Spinal cord (tissue), 10 donors: Measurements from ENCODE around the gene LDLRAD2. TPM values are rescaled to one million over a fixed set of nuclear protein-coding genes. Genes with fewer than 3 reads are reported as not detected.

Experiments used
- DNase-seq, 6 donors: peaks; one replicate each; pipeline versions ENCODE4 v3.0.0 to v3.0.0-alpha.2; 2013 to 2015; ENCODE audit warnings: low spot score in 6 of 6, low read depth in 4 of 6
- H3K27ac ChIP-seq: one replicate; pipeline ENCODE4 v1.5.1; 2013; ENCODE audit warnings: low read depth, low read length, control low read depth
- H3K27me3 ChIP-seq: one replicate; pipeline ENCODE4 v1.6.1; 2013; ENCODE audit warnings: low read length; ENCODE audit not compliant: control insufficient read depth, insufficient read depth
- H3K36me3 ChIP-seq: one replicate; pipeline ENCODE4 v1.6.1; 2013; ENCODE audit warnings: low read length; ENCODE audit not compliant: control insufficient read depth, insufficient read depth
- H3K4me1 ChIP-seq: one replicate; pipeline ENCODE4 v1.6.1; 2013; ENCODE audit warnings: low read length; ENCODE audit not compliant: control insufficient read depth, insufficient read depth
- H3K4me3 ChIP-seq: one replicate; pipeline ENCODE4 v1.5.1; 2013; ENCODE audit warnings: low read depth, low read length, control low read depth
- H3K9me3 ChIP-seq: one replicate; pipeline ENCODE4 v1.6.1; 2013; ENCODE audit warnings: low read length; ENCODE audit not compliant: control insufficient read depth, insufficient read depth
- WGBS: methylation state at CpG from one replicate; pipeline ENCODE4 v1.1.5; 2013; ENCODE audit warnings: missing lambda C conversion rate; ENCODE audit not compliant: insufficient coverage; 5-methylcytosine and 5-hydroxymethylcytosine counted together
- polyA plus RNA-seq, 2 donors: library from polyadenylated mRNA; unstranded; fragments of 120-200 nt; gene quantifications; one replicate each; pipeline ENCODE4 v1.2.1, GENCODE V29; 2013; ENCODE audit not compliant: insufficient read length in 2 of 2
- total RNA-seq, 2 donors: library from RNA; depleted of rRNA in 1 of 2; stranded (reverse); fragments of 120-200 nt in 1 of 2; fragments of >200 nt in 1 of 2; gene quantifications; one replicate each; pipeline versions ENCODE4 v1.2.3 to v1.2.4, GENCODE V29; 2013 to 2014
- donor health status: healthy.

LDLRAD2 gene
- total and polyA plus RNA-seq, 4 donors = 0.66 to 5.6 (median 2.6) TPM

DNA sequence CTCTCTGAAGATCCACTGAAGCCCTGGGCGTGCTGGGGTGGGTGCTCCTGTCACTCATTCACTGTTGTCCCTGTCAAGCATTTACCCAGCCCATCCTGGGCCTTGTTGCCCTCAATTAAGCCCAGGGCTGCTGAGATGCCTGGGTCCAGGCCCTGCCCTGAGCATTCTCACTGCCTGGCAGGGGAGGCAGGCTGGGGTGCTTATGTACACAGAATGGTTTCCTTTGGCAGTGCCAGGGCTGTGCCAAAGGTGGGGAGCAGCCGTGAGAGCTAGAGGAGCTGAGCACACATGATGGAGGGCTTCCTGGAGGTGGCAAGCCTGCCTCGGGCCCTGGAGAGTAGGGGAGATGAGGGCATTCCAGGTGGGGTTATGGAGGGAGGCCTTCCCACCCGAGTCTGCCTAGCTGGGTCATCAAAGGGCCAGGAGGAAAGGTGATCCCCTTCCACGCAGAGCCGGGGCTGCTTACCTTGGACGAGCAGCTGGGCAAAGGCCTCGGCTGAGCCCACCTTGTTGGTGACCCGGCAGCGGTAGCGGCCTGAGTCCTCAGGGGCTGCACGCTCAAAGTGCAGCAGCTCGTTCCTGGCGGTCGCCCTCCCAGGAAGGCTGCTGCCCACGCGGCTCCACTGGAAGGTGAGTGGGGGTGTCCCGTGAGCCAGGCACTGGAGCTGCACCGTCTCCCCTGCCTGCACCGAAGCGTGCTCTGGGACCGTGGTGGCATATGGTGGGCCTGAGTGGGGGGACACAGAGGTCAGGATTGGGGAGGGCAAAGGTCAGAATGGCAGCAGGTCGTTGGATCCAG is 26.5 kb downstream of the LDLRAD2 start:
- H3K36me3 ChIP-seq = peaks cover 75% of the 10 kb centered on the region
- 90% methylated on average over 23 of the region's 23 CpGs for WGBS
- H3K4me3 ChIP-seq = no peak overlapping the region
- no peaks in the 10 kb centered on the region for H3K27me3 ChIP-seq
- no peak overlapping the region for H3K27ac ChIP-seq
- no peak for DNase-seq
- H3K9me3 ChIP-seq = peaks cover 1% of the 10 kb centered on the region
- no peaks in the 10 kb centered on the region for H3K4me1 ChIP-seq

- Histone ChIP-seq H3K4me3 (no peak overlapping the region), H3K9me3 (no peaks in the 10 kb centered on the region), H3K27me3 (no peaks in the 10 kb centered on the region), H3K27ac (no peak overlapping the region), H3K36me3 (peaks cover 74% of the 10 kb centered on the region), H3K4me1 (no peaks in the 10 kb centered on the region)
- WGBS = 96% methylated on average over 19 of the region's 19 CpGs
- DNase-seq = no peak
Observed at GRCh38 chr1:21839337-21840037, 27.4 kb downstream of the LDLRAD2 start.

DNA sequence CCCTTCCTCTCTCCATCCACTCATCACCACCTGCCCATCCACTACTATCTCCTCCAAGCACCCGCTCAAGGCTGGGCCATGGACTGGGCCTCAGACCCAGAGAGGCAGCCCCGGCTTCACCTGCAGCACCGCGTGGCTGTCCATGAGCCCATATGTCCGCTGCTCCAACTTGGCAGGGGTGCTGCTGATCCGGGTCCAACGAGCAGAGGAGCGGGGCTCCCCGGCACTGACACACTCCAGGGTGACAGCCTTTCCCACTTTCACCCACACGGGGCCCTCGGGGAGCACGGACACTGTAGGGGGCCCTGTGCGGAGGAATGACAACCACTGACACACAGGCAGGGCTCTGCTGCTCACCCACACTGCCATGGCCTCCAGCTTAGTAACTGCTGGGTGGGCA is 28.9 kb downstream of the LDLRAD2 start:
- Histone ChIP-seq H3K27ac (no peak overlapping the region), H3K27me3 (no peaks in the 10 kb centered on the region), H3K4me3 (no peak overlapping the region), H3K4me1 (no peaks in the 10 kb centered on the region), H3K36me3 (peaks cover 64% of the 10 kb centered on the region), H3K9me3 (no peaks in the 10 kb centered on the region)
- no peak for DNase-seq
- WGBS = 93% methylated on average over 13 of the region's 13 CpGs

DNA sequence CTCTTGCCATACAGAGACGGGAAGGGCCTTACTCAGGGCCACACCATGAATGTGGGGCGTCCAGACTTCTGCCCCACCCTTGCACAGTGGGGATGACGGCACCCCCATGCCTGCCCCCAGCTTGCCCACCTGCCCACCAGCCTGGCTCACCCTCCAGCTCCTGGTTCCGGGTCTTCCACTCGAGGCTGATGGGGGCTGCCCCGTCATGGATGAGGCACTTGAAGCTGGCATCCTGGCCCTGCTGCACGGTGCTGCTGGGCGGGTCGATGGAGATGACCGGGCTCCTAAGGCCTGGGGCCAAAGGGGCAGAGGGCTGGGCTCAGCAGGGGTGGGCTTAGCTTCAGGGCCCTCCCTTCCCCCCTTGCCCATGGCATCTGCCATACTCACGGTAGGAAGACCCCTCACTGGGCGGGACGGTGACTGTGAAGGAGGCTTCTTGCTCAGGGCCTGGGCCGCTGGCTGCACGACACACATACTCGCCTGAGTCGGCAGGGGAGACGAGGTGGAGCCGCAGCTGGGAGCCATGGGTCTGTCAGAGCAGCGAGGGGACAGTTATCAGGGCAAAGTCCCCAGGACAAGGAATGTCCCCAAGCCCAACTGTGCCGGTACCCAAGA is 29.9 kb downstream of the LDLRAD2 start:
- Histone ChIP-seq H3K27me3 (no peaks in the 10 kb centered on the region), H3K27ac (no peak overlapping the region), H3K36me3 (peaks cover 64% of the 10 kb centered on the region), H3K4me3 (no peak overlapping the region), H3K4me1 (no peaks in the 10 kb centered on the region), H3K9me3 (no peaks in the 10 kb centered on the region)
- 90% methylated on average over 21 of the region's 21 CpGs for WGBS
- DNase-seq = no peak

DNA sequence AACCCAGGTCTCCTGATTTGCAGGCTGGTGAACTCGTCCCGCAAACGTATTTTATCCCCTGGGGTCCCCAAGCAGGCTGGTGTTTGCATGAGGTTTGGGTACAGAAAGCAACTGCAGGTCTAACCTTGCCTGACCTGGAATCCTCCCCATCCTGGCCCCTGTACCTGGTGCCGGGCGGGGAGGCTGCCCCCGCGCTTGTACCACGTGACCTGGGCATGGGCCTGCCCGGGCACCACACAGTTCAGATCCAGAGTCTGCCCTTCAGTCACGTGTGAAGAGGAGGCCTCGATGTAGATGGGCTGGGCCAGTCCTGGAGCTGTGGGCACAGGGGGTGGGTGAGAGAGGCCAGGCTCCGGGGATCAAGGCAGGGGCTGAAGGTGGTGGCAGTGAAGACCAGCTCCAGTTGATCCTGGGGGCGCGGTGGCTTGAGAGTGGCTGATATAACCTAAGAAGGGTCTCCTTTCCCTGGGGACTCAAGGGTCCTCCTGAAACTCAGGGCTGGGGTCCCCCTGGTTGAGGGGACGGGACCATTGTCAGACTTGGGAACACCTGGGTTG is 30.6 kb downstream of the LDLRAD2 start:
- peaks cover 69% of the 10 kb centered on the region for H3K36me3 ChIP-seq
- no peak overlapping the region for H3K27ac ChIP-seq
- no peaks in the 10 kb centered on the region for H3K27me3 ChIP-seq
- no peak overlapping the region for H3K4me3 ChIP-seq
- H3K4me1 ChIP-seq = no peaks in the 10 kb centered on the region
- no peak for DNase-seq
- 91% methylated on average over 14 of the region's 15 CpGs for WGBS
- H3K9me3 ChIP-seq = no peaks in the 10 kb centered on the region

- Histone ChIP-seq H3K27me3 (no peaks in the 10 kb centered on the region), H3K36me3 (peaks cover 74% of the 10 kb centered on the region), H3K9me3 (no peaks in the 10 kb centered on the region), H3K27ac (no peak overlapping the region), H3K4me3 (no peak overlapping the region), H3K4me1 (no peaks in the 10 kb centered on the region)
- DNase-seq = no peak
- WGBS = 91% methylated on average over 7 of the region's 13 CpGs
Observed at GRCh38 chr1:21843208-21843607, 31.1 kb downstream of the LDLRAD2 start.

- WGBS = 92% methylated on average over 11 of the region's 11 CpGs
- no peak for DNase-seq
- no peak overlapping the region for H3K4me3 ChIP-seq
- H3K4me1 ChIP-seq = no peaks in the 10 kb centered on the region
- no peaks in the 10 kb centered on the region for H3K9me3 ChIP-seq
- no peak overlapping the region for H3K27ac ChIP-seq
- peaks cover 74% of the 10 kb centered on the region for H3K36me3 ChIP-seq
- no peaks in the 10 kb centered on the region for H3K27me3 ChIP-seq
Observed at GRCh38 chr1:21843996-21844395, 31.9 kb downstream of the LDLRAD2 start.

DNA sequence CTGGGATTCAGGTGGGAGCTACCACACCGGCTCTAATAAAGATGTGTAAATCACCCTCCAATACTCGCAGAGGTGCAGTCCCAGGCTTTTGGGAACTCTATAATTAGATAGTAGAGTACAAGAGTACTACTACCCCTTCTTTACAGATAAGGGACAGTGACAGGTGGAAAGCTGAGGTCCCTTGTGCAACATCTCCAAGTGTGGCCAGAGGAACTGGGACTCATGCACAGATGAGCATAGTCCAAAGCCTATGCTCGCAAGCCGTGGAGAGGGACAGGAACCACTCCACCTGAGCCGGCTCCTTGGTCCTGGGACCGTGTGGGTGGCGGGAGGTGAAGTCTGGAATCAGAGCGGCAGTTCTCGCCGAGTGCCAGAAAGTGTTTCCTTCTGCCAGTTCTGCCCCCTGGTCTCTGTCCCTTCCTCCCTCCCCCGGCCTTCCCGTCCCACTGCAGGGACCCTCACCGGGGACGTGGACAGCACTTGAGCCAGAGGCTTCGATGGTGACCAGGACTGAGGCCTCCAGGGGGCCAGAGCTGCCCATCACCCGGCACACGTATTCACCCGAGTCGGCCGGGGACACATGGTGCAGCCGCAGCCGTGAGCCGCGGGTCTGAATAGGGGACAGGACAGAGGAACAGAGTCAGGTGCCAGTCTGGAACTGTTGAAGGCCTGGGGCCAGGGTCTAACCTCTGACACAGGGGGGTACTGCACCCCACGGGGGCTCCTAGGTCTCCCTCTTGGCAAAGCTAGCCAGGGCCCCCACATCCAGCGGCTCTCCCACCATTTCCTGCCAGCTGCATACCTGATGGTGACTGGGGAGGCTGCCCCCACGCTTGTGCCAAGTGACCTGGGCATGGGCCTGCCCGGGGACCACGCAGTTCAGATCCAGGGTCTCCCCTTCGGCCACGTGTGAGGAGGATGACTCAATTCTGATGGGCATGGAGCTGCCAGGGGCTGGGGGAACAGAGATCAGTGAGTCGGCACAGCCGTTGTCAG is 33.9 kb downstream of the LDLRAD2 start:
- no peak for DNase-seq
- 97% methylated on average over 29 of the region's 33 CpGs for WGBS
- H3K27ac ChIP-seq = no peak overlapping the region

More for the DNA sequence above, 33.9 kb downstream of the LDLRAD2 start:
- H3K36me3 ChIP-seq = peaks cover 77% of the 10 kb centered on the region
- no peak overlapping the region for H3K4me3 ChIP-seq
- no peaks in the 10 kb centered on the region for H3K27me3 ChIP-seq
- no peaks in the 10 kb centered on the region for H3K9me3 ChIP-seq
- no peaks in the 10 kb centered on the region for H3K4me1 ChIP-seq
